Caki2 (cell line): ENCODE data around the gene COL8A1. TPM values are rescaled to one million over a fixed set of nuclear protein-coding genes. Genes with fewer than 3 reads are reported as not detected.
"Not testable (repeated sequence)": the region's sequence is repeated elsewhere in the genome, so short reads cannot be mapped to it uniquely, and the experiment has no call there.

Experiments
- DNase-seq: peaks from one replicate; pipeline ENCODE4 v3.0.0-alpha.2; 2015; ENCODE audit warnings: low read depth
- in situ Hi-C: cut with HindIII; loops from 2 replicates; pipeline ENCODE4 v1.10.0; 2016; ENCODE audit warnings: low sequenced_read_pairs, low pct_unique_long_range_greater_than_20kb, mixed read lengths
- total RNA-seq: library from RNA; depleted of rRNA; stranded (reverse); fragments of >200 nt; shearing (Covaris generic); gene quantifications from 2 replicates; pipeline ENCODE4 v1.2.3, GENCODE V29; 2014; ENCODE audit warnings: low replicate concordance

The COL8A1 gene
- total RNA-seq, 1 experiment from 2014 or later: 36.4 TPM

DNA sequence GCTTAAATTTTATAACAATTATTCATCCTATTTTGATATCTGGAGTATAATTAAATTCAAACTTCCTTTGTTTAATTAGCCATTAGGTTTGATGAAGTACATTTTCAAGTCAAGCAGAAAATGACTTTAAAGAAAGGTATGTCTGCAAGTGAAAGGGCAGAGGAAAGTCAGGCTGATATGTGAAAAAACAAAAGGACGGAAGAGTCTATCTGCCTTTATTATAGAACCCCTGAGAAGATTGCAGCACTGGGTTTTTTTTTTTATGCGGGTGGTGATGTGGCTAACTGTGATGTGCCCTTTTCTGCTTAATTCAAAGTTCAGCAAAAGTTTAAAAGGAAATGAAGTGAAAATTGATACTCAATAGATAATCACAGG is 83.2 kb downstream of the COL8A1 start:
- DNase-seq: no peak

DNA sequence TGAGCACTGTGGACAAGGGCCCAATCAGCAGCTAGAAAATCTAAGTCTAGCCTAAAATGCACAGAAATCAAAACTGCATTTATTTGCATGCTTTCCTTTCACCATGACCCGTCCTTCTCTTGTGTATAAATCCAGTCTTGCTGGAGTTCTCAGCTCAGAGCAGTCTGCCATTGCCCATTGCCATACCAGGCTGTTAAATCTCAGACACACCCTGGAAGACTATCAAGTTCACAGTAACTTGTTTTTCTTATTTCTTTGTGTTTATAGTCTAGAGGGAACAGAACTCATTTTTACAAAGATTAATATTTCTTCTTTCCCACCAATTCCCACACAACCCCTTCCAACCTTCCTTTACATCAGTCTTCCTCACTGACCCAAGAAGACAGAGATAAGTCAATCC is 85.9 kb downstream of the COL8A1 start:
- in situ Hi-C loops: no loop called here
- DNase-seq: no peak

More for the DNA sequence above, 83.2 kb downstream of the COL8A1 start:
- in situ Hi-C loops: no loop called here

DNA sequence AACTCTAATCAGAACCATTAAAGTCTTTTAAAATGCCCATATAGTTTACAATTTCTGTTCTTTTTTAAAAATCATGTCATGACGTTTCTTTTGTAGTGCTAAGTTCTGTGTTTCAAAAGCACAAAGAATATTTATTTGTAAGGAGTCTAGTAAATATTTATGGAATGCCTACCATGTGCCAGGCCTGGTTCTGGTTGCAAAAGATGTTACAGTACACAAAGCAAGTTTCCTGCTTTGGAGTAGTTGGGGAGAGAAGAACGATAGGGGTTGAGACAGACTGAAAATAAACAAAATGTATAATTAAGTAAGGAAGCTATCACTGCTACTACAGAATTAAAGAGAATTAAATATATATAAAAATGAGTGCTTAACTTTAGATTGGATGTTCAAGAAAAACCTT is 92.5 kb downstream of the COL8A1 start:
- no peak for DNase-seq
- in situ Hi-C loops: no loop called here

DNA sequence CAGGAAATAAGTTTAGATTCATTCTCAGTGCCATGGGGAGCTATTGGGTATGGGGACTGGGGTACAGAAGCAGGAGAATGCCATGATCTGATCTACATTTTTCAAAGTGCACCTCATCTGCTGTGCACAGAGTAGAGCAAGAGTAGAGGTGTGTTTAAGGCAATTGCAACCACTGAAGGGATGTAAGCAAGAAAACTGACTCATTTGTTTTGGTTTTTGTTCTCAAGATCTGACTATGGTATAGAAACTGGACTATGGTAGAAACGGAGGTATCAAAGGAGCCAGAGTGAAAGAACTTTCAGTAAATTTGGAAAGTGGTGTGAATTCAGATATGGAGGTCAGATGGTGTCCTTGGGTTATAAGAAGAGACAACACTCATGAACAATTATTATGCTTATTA is 93.1 kb downstream of the COL8A1 start:
- in situ Hi-C loops: no loop called here
- DNase-seq: no peak

DNA sequence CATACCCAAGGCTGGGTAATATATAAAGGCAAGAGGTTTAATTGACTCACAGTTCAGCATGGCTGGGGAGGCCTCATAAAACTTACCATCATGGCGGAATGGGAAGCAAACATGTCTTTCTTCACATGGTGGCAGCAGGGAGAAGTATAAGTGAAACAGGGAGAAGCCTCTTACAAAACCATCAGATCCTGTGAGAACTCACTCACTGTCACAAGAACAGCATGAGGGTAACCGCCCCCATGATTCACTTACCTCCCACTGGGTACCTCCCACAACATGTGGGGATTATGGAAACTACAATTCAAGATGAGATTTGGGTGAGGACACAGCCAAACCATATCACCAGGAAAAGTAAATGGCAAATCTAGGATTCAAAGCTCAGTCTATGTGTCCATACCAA is 102.0 kb downstream of the COL8A1 start:
- in situ Hi-C loops: not testable (repeated sequence)

DNA sequence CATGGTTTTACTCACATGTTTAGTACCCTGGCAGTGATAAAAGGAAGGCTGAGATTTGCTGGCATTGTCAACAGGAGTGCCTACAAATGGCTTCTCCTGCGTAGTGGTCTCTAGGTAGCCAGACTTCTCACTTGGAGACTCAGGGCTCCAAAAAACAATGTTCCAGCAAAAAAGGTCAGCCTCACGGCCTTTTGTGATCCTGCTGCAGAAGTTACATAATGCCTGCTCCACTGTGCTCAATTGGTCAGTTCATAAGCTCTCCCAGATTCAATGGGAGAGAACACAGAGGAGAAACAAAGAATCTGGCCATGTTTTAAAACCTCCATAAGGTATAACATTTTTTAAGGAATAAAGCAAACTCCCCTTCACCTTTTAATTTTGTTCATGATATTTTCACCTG is 103.2 kb downstream of the COL8A1 start:
- no peak for DNase-seq
- in situ Hi-C loops: no loop called here

More for the DNA sequence above, 102.0 kb downstream of the COL8A1 start:
- not testable (repeated sequence) for DNase-seq

DNA sequence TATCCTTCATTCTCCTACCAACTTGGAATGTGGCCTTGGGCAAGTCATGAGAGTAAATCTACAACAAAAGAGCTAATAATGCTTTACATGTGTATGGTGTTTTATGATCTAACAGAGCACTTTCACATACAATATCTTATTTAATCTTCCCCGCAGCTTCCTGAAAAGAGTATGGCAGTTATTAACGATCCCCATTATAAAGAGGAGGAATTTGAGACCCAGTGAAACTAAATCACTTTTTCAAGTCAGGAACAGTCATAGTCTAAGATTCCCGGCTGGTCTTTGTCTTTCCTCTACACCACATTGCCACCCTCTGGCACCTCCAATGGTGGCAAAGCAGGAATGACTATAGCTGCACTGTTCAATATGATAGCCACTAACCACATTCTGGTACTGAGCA is 109.5 kb downstream of the COL8A1 start:
- in situ Hi-C loops: no loop called here
- DNase-seq: no peak

DNA sequence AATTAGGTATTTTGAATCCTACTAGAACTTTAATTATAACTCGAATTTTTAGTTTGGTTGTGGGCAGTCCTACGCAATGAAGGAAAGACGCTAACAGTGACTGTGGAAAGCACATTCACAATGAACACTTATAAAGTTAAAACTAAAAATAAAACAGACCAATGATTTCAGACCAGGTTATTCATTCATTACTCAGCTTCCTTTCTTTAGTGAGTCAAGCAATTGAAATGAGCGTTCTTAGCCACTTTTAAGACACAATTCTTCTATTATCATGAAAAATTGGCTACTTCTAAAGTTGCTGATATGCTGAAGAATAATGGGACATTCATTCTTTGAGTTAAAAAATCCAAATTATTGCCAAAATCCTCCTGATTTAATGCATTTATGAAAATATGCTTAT is 113.3 kb downstream of the COL8A1 start:
- in situ Hi-C loops: no loop called here
- DNase-seq: no peak

DNA sequence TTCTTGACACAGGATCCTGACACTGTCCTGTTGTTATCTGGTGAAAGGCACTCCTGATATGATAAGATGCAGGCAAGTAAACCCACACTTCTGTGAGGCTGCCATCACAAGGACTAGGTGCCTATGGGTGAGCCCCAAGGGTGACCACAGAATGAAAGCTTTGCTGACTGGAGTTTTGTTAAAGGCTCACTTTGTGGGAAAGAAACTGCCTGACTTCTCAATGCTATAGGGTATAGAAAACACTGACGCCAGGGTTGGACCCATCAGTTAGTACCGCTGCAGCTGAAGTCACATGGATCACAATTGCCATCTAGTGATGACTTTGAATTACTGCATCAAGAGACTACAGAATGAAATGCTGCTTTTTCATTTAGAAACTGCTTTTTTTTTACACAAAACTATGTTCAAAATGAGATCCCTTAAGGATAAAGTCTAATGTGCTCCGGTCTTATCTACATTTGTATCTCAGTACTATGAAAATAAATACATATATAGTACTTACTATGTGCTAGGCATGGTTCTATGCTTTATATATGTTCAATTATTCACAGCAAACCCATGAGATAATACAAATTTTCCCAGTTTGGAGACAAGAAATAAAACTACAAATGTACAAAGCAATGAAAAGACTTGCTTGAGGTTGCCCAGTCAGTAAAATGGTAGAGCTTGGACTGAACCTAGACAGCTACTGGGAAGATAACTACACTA is 115.0 kb downstream of the COL8A1 start:
- peak; percentile 36 for DNase-seq
- in situ Hi-C loops: no loop called here

DNA sequence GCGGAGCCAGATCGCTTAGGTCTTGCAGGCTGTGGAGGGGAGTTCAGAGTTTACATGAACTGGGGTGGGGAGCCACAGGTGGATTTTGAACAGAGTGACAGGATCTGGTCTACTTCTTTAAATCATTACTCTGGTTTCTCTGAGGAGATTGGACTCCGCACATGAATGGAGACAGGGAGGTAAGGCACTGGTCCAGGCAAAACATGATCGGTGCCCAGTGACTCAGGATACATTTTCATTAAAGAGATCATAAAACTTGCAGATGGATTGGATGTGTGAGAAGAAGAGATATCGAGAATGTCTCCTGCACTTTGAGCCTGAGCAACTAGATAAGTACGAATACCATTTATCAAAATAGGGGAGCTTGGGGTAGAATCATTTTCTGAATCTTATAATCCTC is 117.4 kb downstream of the COL8A1 start:
- no peak for DNase-seq
- in situ Hi-C loops: no loop called here

DNA sequence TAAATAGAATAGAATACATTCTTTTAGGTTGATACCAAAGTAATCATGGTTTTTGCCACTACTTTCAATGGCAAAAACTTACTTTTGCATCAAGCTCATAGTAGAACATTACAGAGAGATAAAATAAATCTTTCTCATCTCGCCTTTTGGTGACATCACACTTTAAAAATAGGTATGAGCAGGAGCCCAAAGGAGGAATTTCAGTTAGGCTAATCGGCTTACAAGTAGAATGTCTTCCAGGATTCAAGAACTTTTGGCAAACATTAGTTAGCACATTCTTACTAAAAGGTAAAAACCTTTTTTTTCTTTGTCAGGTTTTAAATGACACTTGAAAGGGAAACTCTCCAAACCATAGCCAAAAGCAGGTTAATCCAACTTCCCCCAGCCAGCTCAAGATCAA is 119.6 kb downstream of the COL8A1 start:
- no peak for DNase-seq
- in situ Hi-C loops: no loop called here

DNA sequence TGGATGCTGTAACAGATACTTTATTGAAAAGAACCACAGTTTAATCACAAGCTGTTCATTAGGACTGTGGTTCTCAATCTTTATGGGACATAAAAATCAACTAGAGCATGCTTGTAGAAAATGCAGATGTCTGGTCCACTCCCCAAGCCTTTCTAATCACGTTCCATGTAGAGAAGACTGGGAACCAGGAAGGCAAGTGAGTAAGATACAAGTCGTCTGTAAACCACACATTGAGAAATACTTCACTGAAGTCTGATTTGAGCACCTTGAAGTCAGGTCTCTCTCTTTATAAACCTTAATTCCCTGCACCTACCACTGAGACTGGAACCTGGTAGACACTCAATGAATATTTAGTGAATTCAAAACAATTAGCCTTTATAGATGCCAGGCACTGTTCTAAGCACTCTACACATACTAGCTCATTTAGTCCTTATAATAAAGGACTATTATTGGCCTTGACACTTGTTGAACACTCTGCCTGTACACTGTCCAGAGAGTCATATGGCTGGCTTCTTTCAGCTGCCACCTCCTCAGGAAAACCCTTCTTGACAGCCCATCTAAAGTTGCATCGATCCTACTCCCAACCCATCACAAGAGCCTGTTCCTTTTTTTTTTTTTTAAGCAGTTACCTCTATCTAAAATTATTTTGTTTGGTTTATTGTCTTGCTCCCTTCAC is 120.2 kb downstream of the COL8A1 start:
- no peak for DNase-seq
- in situ Hi-C loops: no loop called here

DNA sequence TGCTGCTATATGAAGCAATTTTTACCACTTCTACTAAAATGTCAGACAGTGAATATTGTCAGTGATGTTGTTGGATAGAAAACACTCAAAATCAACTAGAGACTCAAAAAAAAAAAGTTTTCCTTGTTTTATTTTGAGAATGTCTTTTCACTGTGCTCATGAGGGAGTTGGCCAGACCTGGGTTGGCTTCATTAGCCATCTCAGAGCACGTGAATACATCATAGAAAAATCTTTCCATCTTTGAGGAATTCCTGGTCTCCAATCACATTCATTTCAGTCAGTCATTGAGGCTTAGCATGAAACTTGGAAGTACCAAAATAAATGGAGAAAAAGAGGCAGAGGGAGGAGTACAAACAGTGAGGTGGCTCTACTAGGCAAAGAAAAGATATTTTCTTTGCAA is 121.6 kb downstream of the COL8A1 start:
- DNase-seq: no peak
- in situ Hi-C loops: no loop called here

DNA sequence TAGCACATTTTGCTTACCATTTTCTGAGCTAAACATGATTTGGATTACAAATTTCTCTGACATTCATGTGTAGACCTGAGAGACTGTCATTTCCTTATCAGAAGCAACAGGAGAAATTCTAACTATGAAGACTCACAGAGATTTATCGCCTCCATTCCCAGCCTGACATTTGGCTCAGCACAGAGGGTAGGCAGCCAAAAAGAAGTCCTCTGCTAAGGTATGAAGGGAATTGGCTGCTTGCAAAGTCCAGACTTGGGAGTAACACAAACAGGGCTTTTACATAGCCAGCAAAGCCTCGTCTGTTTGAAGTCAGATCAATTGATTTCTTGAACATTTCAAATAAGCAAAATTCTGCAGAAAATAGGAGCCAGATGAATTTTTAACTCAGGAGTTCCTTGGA is 122.2 kb downstream of the COL8A1 start:
- in situ Hi-C loops: no loop called here
- DNase-seq: no peak

DNA sequence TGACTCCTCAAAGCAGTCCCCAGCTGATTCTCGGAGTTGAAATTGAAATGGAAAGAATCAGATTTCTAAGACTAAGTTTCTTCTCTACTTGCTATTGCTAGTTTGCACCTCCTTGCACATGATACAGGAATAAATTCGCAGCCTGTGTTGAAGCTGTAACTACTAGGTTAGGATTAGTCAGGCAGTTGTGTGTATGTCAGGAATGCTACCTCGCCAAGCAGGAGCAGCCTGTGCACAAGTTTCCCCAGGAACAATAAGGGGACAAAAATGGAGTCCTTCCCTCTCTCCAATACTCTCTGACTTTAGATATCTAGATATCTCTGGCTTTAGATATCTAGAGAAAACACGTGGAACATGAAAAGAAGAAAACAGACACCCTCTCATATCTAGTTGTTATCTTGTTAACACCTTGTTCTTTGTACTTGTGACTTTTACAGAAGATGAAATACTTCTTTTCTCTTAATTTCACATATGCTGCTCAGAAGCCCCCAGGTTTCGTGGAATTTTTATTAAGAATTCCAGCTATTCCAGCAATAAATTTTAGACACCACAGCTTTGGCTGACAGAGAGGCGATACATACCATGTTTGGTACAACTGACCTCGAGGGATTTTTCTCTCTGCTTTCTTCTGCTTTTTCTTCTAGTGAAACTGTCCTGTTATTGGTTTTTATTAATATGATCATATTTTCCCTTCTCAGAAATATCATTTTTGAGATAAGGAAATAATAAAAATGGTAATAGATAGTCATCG is 123.2 kb downstream of the COL8A1 start:
- in situ Hi-C loops: no loop called here
- DNase-seq: no peak

DNA sequence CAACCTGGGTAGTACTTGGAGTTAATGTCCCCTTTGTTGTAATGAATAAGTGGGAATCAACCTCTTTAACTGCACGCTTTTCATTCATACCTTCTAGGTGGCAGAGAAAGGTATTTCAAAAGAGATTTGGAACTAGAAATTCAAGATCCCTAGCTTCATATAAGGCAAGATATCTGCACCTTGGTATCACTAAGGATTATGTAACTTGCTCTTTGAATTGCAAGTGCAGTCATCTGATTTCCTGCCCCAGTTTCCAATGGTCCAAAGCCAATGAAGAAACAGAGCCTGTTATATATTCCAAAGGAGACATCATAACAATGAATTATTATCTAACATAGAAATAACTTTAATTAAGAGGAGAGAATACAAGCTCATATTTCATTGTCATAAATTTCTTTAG is 124.5 kb downstream of the COL8A1 start:
- in situ Hi-C loops: no loop called here
- no peak for DNase-seq

DNA sequence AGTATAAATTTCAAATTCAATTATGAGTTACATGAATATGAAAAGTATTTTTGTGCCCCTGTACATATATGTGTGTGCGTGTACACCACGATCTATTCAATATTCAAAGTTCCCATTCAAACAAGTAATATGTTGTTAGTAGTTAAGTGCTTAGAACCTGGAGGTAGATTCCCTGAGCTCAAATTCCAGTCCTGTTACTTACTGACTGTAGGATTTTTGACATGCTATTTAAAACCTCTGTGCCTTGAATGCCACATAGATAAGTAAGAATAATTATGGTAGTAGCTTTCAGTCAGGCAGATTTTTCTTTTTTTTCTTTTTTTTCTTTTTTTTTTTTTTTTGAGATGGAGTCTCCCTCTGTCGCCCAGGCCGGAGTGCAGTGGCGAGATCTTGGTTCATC is 126.0 kb downstream of the COL8A1 start:
- in situ Hi-C loops: no loop called here
- no peak for DNase-seq

DNA sequence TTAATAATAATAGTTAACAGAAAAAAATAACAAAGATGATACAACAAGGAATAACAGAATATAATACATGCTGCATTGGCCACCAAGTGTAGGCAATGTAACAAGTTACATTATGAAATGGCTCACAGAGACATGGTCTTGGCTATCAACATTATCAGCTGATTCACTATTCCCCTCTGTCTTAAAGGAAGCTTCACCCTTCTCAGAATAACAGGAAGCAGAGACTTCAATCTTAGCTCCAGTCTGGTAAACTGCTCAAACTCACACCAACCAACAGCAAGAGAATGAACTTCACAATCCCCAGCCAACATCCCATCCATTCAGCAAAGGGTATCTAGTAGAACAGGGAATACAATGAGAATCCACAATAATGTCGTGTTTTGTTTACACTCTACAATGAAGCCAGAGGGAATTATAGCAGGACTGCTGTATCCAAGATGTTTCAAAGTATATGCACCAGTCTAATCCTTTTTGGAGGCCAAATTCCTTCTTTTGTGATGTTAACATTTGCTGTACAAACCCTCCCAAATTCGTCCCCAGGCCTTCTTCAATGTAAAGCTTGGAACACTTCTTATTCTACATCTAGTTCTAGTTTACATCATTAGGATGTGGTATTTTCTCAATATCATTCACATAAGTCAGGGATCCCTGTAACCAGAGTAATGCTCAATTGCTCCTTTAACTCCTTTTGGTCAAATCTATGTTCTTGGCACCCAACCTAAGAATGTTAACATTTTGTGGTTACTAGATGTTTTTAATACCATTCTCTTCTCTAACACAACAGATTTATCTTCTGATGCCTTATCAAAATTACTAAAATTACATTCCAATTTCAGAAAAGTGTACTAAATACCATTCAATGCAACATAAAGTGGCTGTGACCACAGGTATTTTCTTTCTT is 126.9 kb downstream of the COL8A1 start:
- DNase-seq: no peak
- in situ Hi-C loops: no loop called here

DNA sequence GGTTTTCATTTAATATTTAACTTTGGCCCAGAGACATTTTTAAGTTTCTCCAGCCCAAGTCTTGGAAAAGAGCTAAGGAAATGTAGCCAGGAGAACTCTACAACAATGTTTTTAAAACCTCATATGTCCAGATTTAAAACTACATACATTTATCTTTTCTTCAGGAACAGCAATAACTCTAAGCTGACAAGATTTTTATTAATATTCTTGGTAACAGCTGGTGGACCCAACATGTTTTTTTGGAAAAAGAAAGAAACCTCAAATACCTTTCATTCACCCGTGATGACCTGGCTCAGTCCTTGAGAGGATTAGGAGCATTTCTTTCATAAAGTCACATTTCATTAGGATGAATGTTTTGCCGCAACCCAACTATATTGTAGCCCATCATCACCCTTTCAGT is 128.9 kb downstream of the COL8A1 start:
- in situ Hi-C loops: no loop called here
- no peak for DNase-seq
